ENCODE measurements around the gene SHISAL1.

Gene SHISAL1

GRCh38 chr22:44319685-44320084 lies 6.9 kb upstream of the SHISAL1 start:
- TF ChIP-seq POLR2A (IDR thresholded peaks at IDR 0.05; ENCODE audit: low read depth, low read length) (no peak), TAF1 (IDR thresholded peaks at IDR 0.05; ENCODE audit: borderline replicate concordance, low read depth, low read length) (no peak), POLR2AphosphoS5 (IDR thresholded peaks at IDR 0.05; ENCODE audit: low read depth, low read length) (no peak)
- DNase-seq (ENCODE audit: insufficient read length) (no peak), FAIRE-seq (no peak)

- no peak for TF ChIP-seq POLR2A (IDR thresholded peaks at IDR 0.05; ENCODE audit: low read depth, low read length)
- TF ChIP-seq POLR2AphosphoS5 (IDR thresholded peaks at IDR 0.05; ENCODE audit: low read depth, low read length) = no peak
- no peak for TF ChIP-seq TAF1 (IDR thresholded peaks at IDR 0.05; ENCODE audit: borderline replicate concordance, low read depth, low read length)
Observed at GRCh38 chr22:44318751-44319150, 6.0 kb upstream of the SHISAL1 start.

GRCh38 chr22:44317886-44318637 lies 5.3 kb upstream of the SHISAL1 start:
- no peak for FAIRE-seq
- TF ChIP-seq POLR2AphosphoS5 (IDR thresholded peaks at IDR 0.05; ENCODE audit: low read depth, low read length) (no peak), TAF1 (IDR thresholded peaks at IDR 0.05; ENCODE audit: borderline replicate concordance, low read depth, low read length) (no peak), POLR2A (IDR thresholded peaks at IDR 0.05; ENCODE audit: low read depth, low read length) (no peak)
- no peak for DNase-seq (ENCODE audit: insufficient read length)

More at GRCh38 chr22:44318751-44319150, 6.0 kb upstream of the SHISAL1 start:
- no peak for FAIRE-seq
- no peak for DNase-seq (ENCODE audit: insufficient read length)

GRCh38 chr22:44317123-44317444 lies 4.3 kb upstream of the SHISAL1 start:
- FAIRE-seq = no peak
- DNase-seq (ENCODE audit: insufficient read length) = no peak
- no peak for TF ChIP-seq POLR2AphosphoS5 (IDR thresholded peaks at IDR 0.05; ENCODE audit: low read depth, low read length)
- no peak for TF ChIP-seq POLR2A (IDR thresholded peaks at IDR 0.05; ENCODE audit: low read depth, low read length)
- TF ChIP-seq TAF1 (IDR thresholded peaks at IDR 0.05; ENCODE audit: borderline replicate concordance, low read depth, low read length) = no peak

- DNase-seq (ENCODE audit: insufficient read length) = no peak
- TF ChIP-seq POLR2A (IDR thresholded peaks at IDR 0.05; ENCODE audit: low read depth, low read length) = no peak
- no peak for TF ChIP-seq POLR2AphosphoS5 (IDR thresholded peaks at IDR 0.05; ENCODE audit: low read depth, low read length)
- TF ChIP-seq TAF1 (IDR thresholded peaks at IDR 0.05; ENCODE audit: borderline replicate concordance, low read depth, low read length) = no peak
- no peak for FAIRE-seq
Observed at GRCh38 chr22:44316393-44317122, 3.8 kb upstream of the SHISAL1 start.

GRCh38 chr22:44314425-44315067 lies 1.8 kb upstream of the SHISAL1 start:
- DNase-seq (ENCODE audit: insufficient read length) = no peak
- TF ChIP-seq POLR2AphosphoS5 (IDR thresholded peaks at IDR 0.05; ENCODE audit: low read depth, low read length) = no peak
- TF ChIP-seq TAF1 (IDR thresholded peaks at IDR 0.05; ENCODE audit: borderline replicate concordance, low read depth, low read length) = no peak
- no peak for TF ChIP-seq POLR2A (IDR thresholded peaks at IDR 0.05; ENCODE audit: low read depth, low read length)

GRCh38 chr22:44313385-44314006 lies 745 bp upstream of the SHISAL1 start:
- DNase-seq (ENCODE audit: insufficient read length) = no peak
- FAIRE-seq = no peak
- TF ChIP-seq POLR2A (IDR thresholded peaks at IDR 0.05; ENCODE audit: low read depth, low read length) (no peak), POLR2AphosphoS5 (IDR thresholded peaks at IDR 0.05; ENCODE audit: low read depth, low read length) (no peak), TAF1 (IDR thresholded peaks at IDR 0.05; ENCODE audit: borderline replicate concordance, low read depth, low read length) (no peak)

More at GRCh38 chr22:44314425-44315067, 1.8 kb upstream of the SHISAL1 start:
- no peak for FAIRE-seq

- TF ChIP-seq POLR2AphosphoS5 (IDR thresholded peaks at IDR 0.05; ENCODE audit: low read depth, low read length) (no peak), POLR2A (IDR thresholded peaks at IDR 0.05; ENCODE audit: low read depth, low read length) (no peak), TAF1 (IDR thresholded peaks at IDR 0.05; ENCODE audit: borderline replicate concordance, low read depth, low read length) (no peak)
- DNase-seq (ENCODE audit: insufficient read length) (no peak), FAIRE-seq (no peak)
Observed at GRCh38 chr22:44311855-44312170, 938 bp downstream of the SHISAL1 start.

- FAIRE-seq (no peak), DNase-seq (ENCODE audit: insufficient read length) (no peak)
- TF ChIP-seq POLR2AphosphoS5 (IDR thresholded peaks at IDR 0.05; ENCODE audit: low read depth, low read length) (no peak), POLR2A (IDR thresholded peaks at IDR 0.05; ENCODE audit: low read depth, low read length) (no peak), TAF1 (IDR thresholded peaks at IDR 0.05; ENCODE audit: borderline replicate concordance, low read depth, low read length) (no peak)
Observed at GRCh38 chr22:44311104-44311854, 1.5 kb downstream of the SHISAL1 start.

- no peak for TF ChIP-seq TAF1 (IDR thresholded peaks at IDR 0.05; ENCODE audit: borderline replicate concordance, low read depth, low read length)
- TF ChIP-seq POLR2A (IDR thresholded peaks at IDR 0.05; ENCODE audit: low read depth, low read length) = no peak
- TF ChIP-seq POLR2AphosphoS5 (IDR thresholded peaks at IDR 0.05; ENCODE audit: low read depth, low read length) = no peak
- FAIRE-seq (no peak), DNase-seq (ENCODE audit: insufficient read length) (no peak)
Observed at GRCh38 chr22:44309647-44310046, 3.1 kb downstream of the SHISAL1 start.

GRCh38 chr22:44309137-44309536 lies 3.6 kb downstream of the SHISAL1 start:
- TF ChIP-seq TAF1 (IDR thresholded peaks at IDR 0.05; ENCODE audit: borderline replicate concordance, low read depth, low read length) = no peak
- no peak for TF ChIP-seq POLR2AphosphoS5 (IDR thresholded peaks at IDR 0.05; ENCODE audit: low read depth, low read length)
- TF ChIP-seq POLR2A (IDR thresholded peaks at IDR 0.05; ENCODE audit: low read depth, low read length) = no peak
- no peak for DNase-seq (ENCODE audit: insufficient read length)
- FAIRE-seq = no peak
